GM23338 (cell line): ENCODE measurements around the gene PODN. TPM values are rescaled to one million over a fixed set of nuclear protein-coding genes. Genes with fewer than 3 reads are reported as not detected.

Experiments
- ATAC-seq: fragments of 200-7000 bp; cut with Tn5 transposase; 3 replicates; pipeline ENCODE4 v1.9.1; 2020
- DNase-seq: peaks from one replicate; pipeline ENCODE4 v3.0.0-alpha.2; 2015; ENCODE audit warnings: low spot score
- H2AFZ ChIP-seq: fragments of 200-600 bp; sonication (generic); 2 replicates; pipeline ENCODE4 v1.8.0; 2016; ENCODE audit warnings: antibody characterized with exemption, mild to moderate bottlenecking, moderate library complexity
- H3F3A ChIP-seq: fragments of 200-600 bp; sonication (generic); replicated peaks from 2 replicates; pipeline ENCODE4 v1.8.0; 2017; ENCODE audit warnings: antibody characterized with exemption, mixed run types, low read depth
- H3K27ac ChIP-seq: fragments of 200-600 bp; sonication (generic); 2 replicates; pipeline ENCODE4 v1.6.1; 2016; ENCODE audit warnings: low read depth
- H3K27me3 ChIP-seq: fragments of 200-600 bp; sonication (generic); 2 replicates; pipeline ENCODE4 v1.8.0; 2016; ENCODE audit warnings: mild to moderate bottlenecking, mixed run types, moderate library complexity; ENCODE audit not compliant: insufficient read depth
- H3K36me3 ChIP-seq: fragments of 200-600 bp; sonication (generic); 2 replicates; pipeline ENCODE4 v1.8.0; 2016; ENCODE audit warnings: mild to moderate bottlenecking; ENCODE audit not compliant: insufficient read depth
- H3K4me1 ChIP-seq: fragments of 200-600 bp; sonication (generic); 2 replicates; pipeline ENCODE4 v1.8.0; 2016; ENCODE audit warnings: mild to moderate bottlenecking, moderate library complexity; ENCODE audit not compliant: insufficient read depth
- H3K4me2 ChIP-seq: fragments of 200-600 bp; sonication (generic); 2 replicates; pipeline ENCODE4 v1.7.1; 2017; ENCODE audit warnings: mixed run types
- H3K4me3 ChIP-seq: fragments of 200-600 bp; sonication (generic); 2 replicates; pipeline ENCODE4 v1.6.1; 2016; ENCODE audit warnings: mixed run types
- H3K79me2 ChIP-seq: fragments of 200-600 bp; sonication (generic); replicated peaks from 2 replicates; pipeline ENCODE4 v1.8.0; 2017; ENCODE audit warnings: mild to moderate bottlenecking; ENCODE audit not compliant: insufficient read depth
- H3K9me2 ChIP-seq: fragments of 200-600 bp; sonication (generic); 2 replicates; pipeline ENCODE4 v1.8.0; 2017; ENCODE audit not compliant: insufficient read depth
- H4K20me1 ChIP-seq: fragments of 200-600 bp; sonication (generic); replicated peaks from 2 replicates; pipeline ENCODE4 v1.8.0; 2017; ENCODE audit warnings: mild to moderate bottlenecking; ENCODE audit not compliant: insufficient read depth
- H3K27ac Mint-ChIP-seq: 2 replicates; pipeline ENCODE4 v1.8.0; 2020; ENCODE audit warnings: inconsistent platforms, mild to moderate bottlenecking, moderate library complexity, mixed read lengths
- H3K27me3 Mint-ChIP-seq: 3 replicates; pipeline ENCODE4 v1.8.0; 2022; ENCODE audit warnings: low read depth, mild to moderate bottlenecking, moderate library complexity, mixed read lengths, inconsistent platforms; ENCODE audit not compliant: insufficient read depth, poor library complexity
- H3K36me3 Mint-ChIP-seq: 3 replicates; pipeline ENCODE4 v1.8.0; 2021; ENCODE audit warnings: low read depth, mild to moderate bottlenecking, inconsistent platforms, moderate library complexity, mixed read lengths
- H3K4me1 Mint-ChIP-seq: 3 replicates; pipeline ENCODE4 v1.8.0; 2020; ENCODE audit warnings: mild to moderate bottlenecking, inconsistent platforms, mixed read lengths
- H3K4me3 Mint-ChIP-seq: 3 replicates; pipeline ENCODE4 v1.8.0; 2021; ENCODE audit warnings: moderate library complexity, mild to moderate bottlenecking, inconsistent platforms, mixed read lengths
- H3K9me3 Mint-ChIP-seq: 3 replicates; pipeline ENCODE4 v1.8.0; 2020; ENCODE audit warnings: moderate library complexity, mild to moderate bottlenecking, inconsistent platforms, mixed read lengths
- CREB1 ChIP-seq: fragments of 250-450 bp; sonication (Bioruptor Pico); IDR thresholded peaks from 2 replicates; pipeline ENCODE4 v1.5.0; 2020; ENCODE audit warnings: low read depth, mild to moderate bottlenecking, moderate library complexity
- EZH2 ChIP-seq: fragments of 200-600 bp; sonication (generic); IDR thresholded peaks from one replicate; pipeline ENCODE4 v1.8.0; 2017; ENCODE audit warnings: antibody characterized with exemption, mild to moderate bottlenecking, low read depth; ENCODE audit not compliant: unreplicated experiment
- EZH2phosphoT487 ChIP-seq: fragments of 200-600 bp; sonication (generic); IDR thresholded peaks from one replicate; pipeline ENCODE4 v1.8.1; 2018; ENCODE audit warnings: antibody characterized with exemption; ENCODE audit not compliant: unreplicated experiment
- JUNB ChIP-seq: IDR thresholded peaks from one replicate; pipeline ENCODE4 v1.6.1; 2016; ENCODE audit warnings: antibody characterized with exemption; ENCODE audit not compliant: unreplicated experiment
- NANOG ChIP-seq: IDR thresholded peaks from 2 replicates; pipeline ENCODE4 v1.6.1; 2016; ENCODE audit warnings: antibody characterized with exemption, borderline replicate concordance
- POLR2AphosphoS5 ChIP-seq: IDR thresholded peaks from 2 replicates; pipeline ENCODE4 v1.6.1; 2016; ENCODE audit warnings: antibody characterized with exemption, low read depth
- STAT1 ChIP-seq: IDR thresholded peaks from one replicate; pipeline ENCODE4 v1.6.1; 2016; ENCODE audit warnings: antibody characterized with exemption; ENCODE audit not compliant: unreplicated experiment
- ZNF114 ChIP-seq: fragments of 250-450 bp; sonication (Bioruptor Pico); IDR thresholded peaks from 2 replicates; pipeline ENCODE4 v1.5.0; 2020; ENCODE audit warnings: mild to moderate bottlenecking, moderate library complexity
- ZNF331 ChIP-seq: fragments of 250-450 bp; sonication (Bioruptor Pico); IDR thresholded peaks from 2 replicates; pipeline ENCODE4 v1.5.0; 2020; ENCODE audit warnings: low read depth, mild to moderate bottlenecking, moderate library complexity
- polyA plus RNA-seq: library from polyadenylated mRNA; unstranded; fragments of >200 nt; fragmentation: Nextera tagmentation; extraction: Ambion mirVana; gene quantifications from 2 replicates; pipeline ENCODE4 v1.2.1, GENCODE V29; 2016
- total RNA-seq: library from RNA; depleted of rRNA; stranded (reverse); fragments of >200 nt; shearing (Covaris generic); gene quantifications from 2 replicates; pipeline ENCODE4 v1.2.3, GENCODE V29; 2014
- TF ChIP-seq, protein P1 (sequence below), 2 experiments: fragments of 200-600 bp in 1 of 2; sonication (generic) in 1 of 2; conservative IDR thresholded peaks; 2 replicates each; pipeline versions ENCODE4 v1.5.1 to v1.6.1; 2016 to 2017; ENCODE audit warnings: antibody characterized with exemption in 2 of 2, low read depth in 2 of 2, mild to moderate bottlenecking in 2 of 2, moderate library complexity in 1 of 2
- TF ChIP-seq, protein P2 (sequence below): fragments of 250-450 bp; sonication (Bioruptor Pico); IDR thresholded peaks from 2 replicates; pipeline ENCODE4 v1.5.0; 2020; ENCODE audit warnings: mild to moderate bottlenecking, moderate library complexity
- TF ChIP-seq, protein P3 (sequence below): IDR thresholded peaks from one replicate; pipeline ENCODE4 v1.6.1; 2018; ENCODE audit warnings: antibody characterized with exemption; ENCODE audit not compliant: unreplicated experiment
- TF ChIP-seq, protein P4 (sequence below): IDR thresholded peaks from 2 replicates; pipeline ENCODE4 v1.6.1; 2016; ENCODE audit warnings: antibody characterized with exemption

The PODN gene
- total and polyA plus RNA-seq, 2 experiments from 2014 or later = 0.16 to 0.24 TPM

DNA sequence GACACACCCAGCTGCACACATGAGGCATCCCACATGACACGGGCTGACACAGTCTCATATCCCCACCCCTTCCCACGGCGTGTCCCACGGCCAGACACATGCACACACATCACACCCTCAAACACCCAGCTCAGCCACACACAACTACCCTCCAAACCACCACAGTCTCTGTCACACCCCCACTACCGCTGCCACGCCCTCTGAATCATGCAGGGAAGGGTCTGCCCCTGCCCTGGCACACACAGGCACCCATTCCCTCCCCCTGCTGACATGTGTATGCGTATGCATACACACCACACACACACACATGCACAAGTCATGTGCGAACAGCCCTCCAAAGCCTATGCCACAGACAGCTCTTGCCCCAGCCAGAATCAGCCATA lies 22.6 kb downstream of the PODN start:
- peaks cover 25% of the 10 kb centered on the region for H3K27me3 Mint-ChIP-seq
- no peak overlapping the region for H3K27ac Mint-ChIP-seq

More for the DNA sequence above, 22.6 kb downstream of the PODN start:
- no peak overlapping the region for H3K27ac ChIP-seq
- H3K9me2 ChIP-seq = no peaks in the 10 kb centered on the region
- no peaks in the 10 kb centered on the region for H3K36me3 ChIP-seq
- Mint-ChIP-seq H3K9me3 (no peaks in the 10 kb centered on the region), H3K4me3 (no peak overlapping the region), H3K4me1 (peaks cover 22% of the 10 kb centered on the region), H3K36me3 (no peaks in the 10 kb centered on the region)
- no peak for ATAC-seq
- H4K20me1 ChIP-seq = no peaks in the 10 kb centered on the region
- no peak overlapping the region for H3K4me3 ChIP-seq
- H3F3A ChIP-seq = no peaks in the 10 kb centered on the region; the same call in 1 of the 2 replicates
- no peak overlapping the region for H3K4me2 ChIP-seq
- no peaks in the 10 kb centered on the region for H3K4me1 ChIP-seq
- TF ChIP-seq JUNB (no peak), POLR2AphosphoS5 (no peak), ZNF331 (CRISPR knock-in tag) (no peak), STAT1 (no peak), ZNF114 (CRISPR knock-in tag) (no peak), EZH2phosphoT487 (no peak), NANOG (no peak), CREB1 (CRISPR knock-in tag) (no peak), EZH2 (no peak)
- TF ChIP-seq, protein P1, sequence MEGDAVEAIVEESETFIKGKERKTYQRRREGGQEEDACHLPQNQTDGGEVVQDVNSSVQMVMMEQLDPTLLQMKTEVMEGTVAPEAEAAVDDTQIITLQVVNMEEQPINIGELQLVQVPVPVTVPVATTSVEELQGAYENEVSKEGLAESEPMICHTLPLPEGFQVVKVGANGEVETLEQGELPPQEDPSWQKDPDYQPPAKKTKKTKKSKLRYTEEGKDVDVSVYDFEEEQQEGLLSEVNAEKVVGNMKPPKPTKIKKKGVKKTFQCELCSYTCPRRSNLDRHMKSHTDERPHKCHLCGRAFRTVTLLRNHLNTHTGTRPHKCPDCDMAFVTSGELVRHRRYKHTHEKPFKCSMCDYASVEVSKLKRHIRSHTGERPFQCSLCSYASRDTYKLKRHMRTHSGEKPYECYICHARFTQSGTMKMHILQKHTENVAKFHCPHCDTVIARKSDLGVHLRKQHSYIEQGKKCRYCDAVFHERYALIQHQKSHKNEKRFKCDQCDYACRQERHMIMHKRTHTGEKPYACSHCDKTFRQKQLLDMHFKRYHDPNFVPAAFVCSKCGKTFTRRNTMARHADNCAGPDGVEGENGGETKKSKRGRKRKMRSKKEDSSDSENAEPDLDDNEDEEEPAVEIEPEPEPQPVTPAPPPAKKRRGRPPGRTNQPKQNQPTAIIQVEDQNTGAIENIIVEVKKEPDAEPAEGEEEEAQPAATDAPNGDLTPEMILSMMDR (conservative IDR thresholded peaks at IDR 0.05; ENCODE audit: low read depth in 2 of 2) = no peak
- TF ChIP-seq, protein P2, sequence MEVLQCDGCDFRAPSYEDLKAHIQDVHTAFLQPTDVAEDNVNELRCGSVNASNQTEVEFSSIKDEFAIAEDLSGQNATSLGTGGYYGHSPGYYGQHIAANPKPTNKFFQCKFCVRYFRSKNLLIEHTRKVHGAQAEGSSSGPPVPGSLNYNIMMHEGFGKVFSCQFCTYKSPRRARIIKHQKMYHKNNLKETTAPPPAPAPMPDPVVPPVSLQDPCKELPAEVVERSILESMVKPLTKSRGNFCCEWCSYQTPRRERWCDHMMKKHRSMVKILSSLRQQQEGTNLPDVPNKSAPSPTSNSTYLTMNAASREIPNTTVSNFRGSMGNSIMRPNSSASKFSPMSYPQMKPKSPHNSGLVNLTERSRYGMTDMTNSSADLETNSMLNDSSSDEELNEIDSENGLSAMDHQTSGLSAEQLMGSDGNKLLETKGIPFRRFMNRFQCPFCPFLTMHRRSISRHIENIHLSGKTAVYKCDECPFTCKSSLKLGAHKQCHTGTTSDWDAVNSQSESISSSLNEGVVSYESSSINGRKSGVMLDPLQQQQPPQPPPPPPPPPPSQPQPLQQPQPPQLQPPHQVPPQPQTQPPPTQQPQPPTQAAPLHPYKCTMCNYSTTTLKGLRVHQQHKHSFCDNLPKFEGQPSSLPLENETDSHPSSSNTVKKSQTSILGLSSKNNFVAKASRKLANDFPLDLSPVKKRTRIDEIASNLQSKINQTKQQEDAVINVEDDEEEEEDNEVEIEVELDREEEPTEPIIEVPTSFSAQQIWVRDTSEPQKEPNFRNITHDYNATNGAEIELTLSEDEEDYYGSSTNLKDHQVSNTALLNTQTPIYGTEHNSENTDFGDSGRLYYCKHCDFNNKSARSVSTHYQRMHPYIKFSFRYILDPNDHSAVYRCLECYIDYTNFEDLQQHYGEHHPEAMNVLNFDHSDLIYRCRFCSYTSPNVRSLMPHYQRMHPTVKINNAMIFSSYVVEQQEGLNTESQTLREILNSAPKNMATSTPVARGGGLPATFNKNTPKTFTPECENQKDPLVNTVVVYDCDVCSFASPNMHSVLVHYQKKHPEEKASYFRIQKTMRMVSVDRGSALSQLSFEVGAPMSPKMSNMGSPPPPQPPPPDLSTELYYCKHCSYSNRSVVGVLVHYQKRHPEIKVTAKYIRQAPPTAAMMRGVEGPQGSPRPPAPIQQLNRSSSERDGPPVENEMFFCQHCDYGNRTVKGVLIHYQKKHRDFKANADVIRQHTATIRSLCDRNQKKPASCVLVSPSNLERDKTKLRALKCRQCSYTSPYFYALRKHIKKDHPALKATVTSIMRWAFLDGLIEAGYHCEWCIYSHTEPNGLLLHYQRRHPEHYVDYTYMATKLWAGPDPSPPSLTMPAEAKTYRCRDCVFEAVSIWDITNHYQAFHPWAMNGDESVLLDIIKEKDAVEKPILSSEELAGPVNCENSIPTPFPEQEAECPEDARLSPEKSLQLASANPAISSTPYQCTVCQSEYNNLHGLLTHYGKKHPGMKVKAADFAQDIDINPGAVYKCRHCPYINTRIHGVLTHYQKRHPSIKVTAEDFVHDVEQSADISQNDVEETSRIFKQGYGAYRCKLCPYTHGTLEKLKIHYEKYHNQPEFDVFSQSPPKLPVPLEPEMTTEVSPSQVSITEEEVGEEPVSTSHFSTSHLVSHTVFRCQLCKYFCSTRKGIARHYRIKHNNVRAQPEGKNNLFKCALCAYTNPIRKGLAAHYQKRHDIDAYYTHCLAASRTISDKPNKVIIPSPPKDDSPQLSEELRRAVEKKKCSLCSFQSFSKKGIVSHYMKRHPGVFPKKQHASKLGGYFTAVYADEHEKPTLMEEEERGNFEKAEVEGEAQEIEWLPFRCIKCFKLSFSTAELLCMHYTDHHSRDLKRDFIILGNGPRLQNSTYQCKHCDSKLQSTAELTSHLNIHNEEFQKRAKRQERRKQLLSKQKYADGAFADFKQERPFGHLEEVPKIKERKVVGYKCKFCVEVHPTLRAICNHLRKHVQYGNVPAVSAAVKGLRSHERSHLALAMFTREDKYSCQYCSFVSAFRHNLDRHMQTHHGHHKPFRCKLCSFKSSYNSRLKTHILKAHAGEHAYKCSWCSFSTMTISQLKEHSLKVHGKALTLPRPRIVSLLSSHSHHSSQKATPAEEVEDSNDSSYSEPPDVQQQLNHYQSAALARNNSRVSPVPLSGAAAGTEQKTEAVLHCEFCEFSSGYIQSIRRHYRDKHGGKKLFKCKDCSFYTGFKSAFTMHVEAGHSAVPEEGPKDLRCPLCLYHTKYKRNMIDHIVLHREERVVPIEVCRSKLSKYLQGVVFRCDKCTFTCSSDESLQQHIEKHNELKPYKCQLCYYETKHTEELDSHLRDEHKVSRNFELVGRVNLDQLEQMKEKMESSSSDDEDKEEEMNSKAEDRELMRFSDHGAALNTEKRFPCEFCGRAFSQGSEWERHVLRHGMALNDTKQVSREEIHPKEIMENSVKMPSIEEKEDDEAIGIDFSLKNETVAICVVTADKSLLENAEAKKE (CRISPR knock-in tag) = no peak
- TF ChIP-seq, protein P3, sequence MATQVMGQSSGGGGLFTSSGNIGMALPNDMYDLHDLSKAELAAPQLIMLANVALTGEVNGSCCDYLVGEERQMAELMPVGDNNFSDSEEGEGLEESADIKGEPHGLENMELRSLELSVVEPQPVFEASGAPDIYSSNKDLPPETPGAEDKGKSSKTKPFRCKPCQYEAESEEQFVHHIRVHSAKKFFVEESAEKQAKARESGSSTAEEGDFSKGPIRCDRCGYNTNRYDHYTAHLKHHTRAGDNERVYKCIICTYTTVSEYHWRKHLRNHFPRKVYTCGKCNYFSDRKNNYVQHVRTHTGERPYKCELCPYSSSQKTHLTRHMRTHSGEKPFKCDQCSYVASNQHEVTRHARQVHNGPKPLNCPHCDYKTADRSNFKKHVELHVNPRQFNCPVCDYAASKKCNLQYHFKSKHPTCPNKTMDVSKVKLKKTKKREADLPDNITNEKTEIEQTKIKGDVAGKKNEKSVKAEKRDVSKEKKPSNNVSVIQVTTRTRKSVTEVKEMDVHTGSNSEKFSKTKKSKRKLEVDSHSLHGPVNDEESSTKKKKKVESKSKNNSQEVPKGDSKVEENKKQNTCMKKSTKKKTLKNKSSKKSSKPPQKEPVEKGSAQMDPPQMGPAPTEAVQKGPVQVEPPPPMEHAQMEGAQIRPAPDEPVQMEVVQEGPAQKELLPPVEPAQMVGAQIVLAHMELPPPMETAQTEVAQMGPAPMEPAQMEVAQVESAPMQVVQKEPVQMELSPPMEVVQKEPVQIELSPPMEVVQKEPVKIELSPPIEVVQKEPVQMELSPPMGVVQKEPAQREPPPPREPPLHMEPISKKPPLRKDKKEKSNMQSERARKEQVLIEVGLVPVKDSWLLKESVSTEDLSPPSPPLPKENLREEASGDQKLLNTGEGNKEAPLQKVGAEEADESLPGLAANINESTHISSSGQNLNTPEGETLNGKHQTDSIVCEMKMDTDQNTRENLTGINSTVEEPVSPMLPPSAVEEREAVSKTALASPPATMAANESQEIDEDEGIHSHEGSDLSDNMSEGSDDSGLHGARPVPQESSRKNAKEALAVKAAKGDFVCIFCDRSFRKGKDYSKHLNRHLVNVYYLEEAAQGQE = no peak
- TF ChIP-seq, protein P4, sequence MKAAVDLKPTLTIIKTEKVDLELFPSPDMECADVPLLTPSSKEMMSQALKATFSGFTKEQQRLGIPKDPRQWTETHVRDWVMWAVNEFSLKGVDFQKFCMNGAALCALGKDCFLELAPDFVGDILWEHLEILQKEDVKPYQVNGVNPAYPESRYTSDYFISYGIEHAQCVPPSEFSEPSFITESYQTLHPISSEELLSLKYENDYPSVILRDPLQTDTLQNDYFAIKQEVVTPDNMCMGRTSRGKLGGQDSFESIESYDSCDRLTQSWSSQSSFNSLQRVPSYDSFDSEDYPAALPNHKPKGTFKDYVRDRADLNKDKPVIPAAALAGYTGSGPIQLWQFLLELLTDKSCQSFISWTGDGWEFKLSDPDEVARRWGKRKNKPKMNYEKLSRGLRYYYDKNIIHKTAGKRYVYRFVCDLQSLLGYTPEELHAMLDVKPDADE = no peak
- H2AFZ ChIP-seq = no peak overlapping the region
- no peaks in the 10 kb centered on the region for H3K79me2 ChIP-seq
- H3K27me3 ChIP-seq = no peaks in the 10 kb centered on the region
- no peak for DNase-seq
